CD8-positive, alpha-beta memory T cell (primary cell): Measurements from ENCODE around the gene LILRB1. TPM values are rescaled to one million over a fixed set of nuclear protein-coding genes. Genes with fewer than 3 reads are reported as not detected.
"Not testable (repeated sequence)": the region's sequence is repeated elsewhere in the genome, so short reads cannot be mapped to it uniquely, and the experiment has no call there.

Experiments
- CTCF ChIA-PET: fragments of 350-600 bp; sonication (Branson Sonifier 250); formaldehyde crosslinking; loops from one replicate; lab custom pipeline; 2021; ENCODE audit warnings: antibody characterized with exemption; lab: Charles Lee
- POLR2A ChIA-PET: fragments of 350-600 bp; sonication (Branson Sonifier 250); formaldehyde crosslinking; loops from one replicate; lab custom pipeline; 2021; ENCODE audit warnings: antibody characterized with exemption; lab: Charles Lee
- DNase-seq, 5 donors: peaks; one replicate each; pipeline versions ENCODE4 v3.0.0 to v3.0.0-alpha.2; 2020 to 2022; ENCODE audit warnings: mixed read lengths in 1 of 5
- H3K27ac ChIP-seq: one replicate; pipeline ENCODE4 v1.7.0; 2013; ENCODE audit warnings: low read depth, mild to moderate bottlenecking, low read length, moderate library complexity
- H3K27me3 ChIP-seq: 2 replicates; pipeline ENCODE4 v1.7.0; 2013; ENCODE audit warnings: low read length, mild to moderate bottlenecking; ENCODE audit not compliant: insufficient read depth, poor library complexity, severe bottlenecking
- H3K36me3 ChIP-seq: 2 replicates; pipeline ENCODE4 v1.7.0; 2013; ENCODE audit warnings: mild to moderate bottlenecking, low read length, moderate library complexity; ENCODE audit not compliant: insufficient read depth
- H3K4me1 ChIP-seq: 2 replicates; pipeline ENCODE4 v1.7.0; 2013; ENCODE audit warnings: mild to moderate bottlenecking, low read length, moderate library complexity; ENCODE audit not compliant: insufficient read depth
- H3K4me3 ChIP-seq: 2 replicates; pipeline ENCODE4 v1.7.0; 2013; ENCODE audit warnings: mild to moderate bottlenecking, low read length
- H3K9me3 ChIP-seq: 2 replicates; pipeline ENCODE4 v1.7.0; 2013; ENCODE audit warnings: mild to moderate bottlenecking, low read length
- H3K27ac Mint-ChIP-seq, 8 donors: one replicate each; pipeline ENCODE4 v1.8.0; 2020 to 2021; ENCODE audit warnings: mixed read lengths in 8 of 8, mild to moderate bottlenecking in 6 of 8, inconsistent platforms in 3 of 8, moderate library complexity in 3 of 8
- H3K27me3 Mint-ChIP-seq, 2 donors: one replicate each; pipeline ENCODE4 v1.8.0; 2020 to 2021; ENCODE audit warnings: mixed read lengths in 2 of 2, mild to moderate bottlenecking in 1 of 2, moderate library complexity in 1 of 2
- H3K36me3 Mint-ChIP-seq, 3 donors: one replicate each; pipeline ENCODE4 v1.8.0; 2020 to 2021; ENCODE audit warnings: mixed read lengths in 3 of 3, inconsistent platforms in 1 of 3, mild to moderate bottlenecking in 1 of 3
- H3K4me1 Mint-ChIP-seq, 3 donors: one replicate each; pipeline ENCODE4 v1.8.0; 2020 to 2021; ENCODE audit warnings: mixed read lengths in 3 of 3, inconsistent platforms in 1 of 3, mild to moderate bottlenecking in 1 of 3
- H3K4me3 Mint-ChIP-seq, 7 donors: one replicate each; pipeline ENCODE4 v1.8.0; 2020 to 2021; ENCODE audit warnings: mixed read lengths in 7 of 7, mild to moderate bottlenecking in 6 of 7, moderate library complexity in 4 of 7, inconsistent platforms in 2 of 7
- H3K9me3 Mint-ChIP-seq, 5 donors: one replicate each; pipeline ENCODE4 v1.8.0; 2020 to 2022; ENCODE audit warnings: mixed read lengths in 5 of 5, mild to moderate bottlenecking in 3 of 5, moderate library complexity in 2 of 5, inconsistent platforms in 1 of 5
- polyA plus RNA-seq: library from polyadenylated mRNA; unstranded; fragments of 300-500 nt; fragmentation: Illumina TruSeq; gene quantifications from one replicate; pipeline ENCODE4 v1.2.3, GENCODE V29; 2021
- total RNA-seq, 2 experiments: library from RNA; stranded (reverse); gene quantifications; one replicate each; pipeline ENCODE4 v1.2.3, GENCODE V29; 2021

Gene LILRB1
- total and polyA plus RNA-seq, 3 experiments from 2014 or later: 1.0 to 3.9 (median 1.3) TPM

DNA sequence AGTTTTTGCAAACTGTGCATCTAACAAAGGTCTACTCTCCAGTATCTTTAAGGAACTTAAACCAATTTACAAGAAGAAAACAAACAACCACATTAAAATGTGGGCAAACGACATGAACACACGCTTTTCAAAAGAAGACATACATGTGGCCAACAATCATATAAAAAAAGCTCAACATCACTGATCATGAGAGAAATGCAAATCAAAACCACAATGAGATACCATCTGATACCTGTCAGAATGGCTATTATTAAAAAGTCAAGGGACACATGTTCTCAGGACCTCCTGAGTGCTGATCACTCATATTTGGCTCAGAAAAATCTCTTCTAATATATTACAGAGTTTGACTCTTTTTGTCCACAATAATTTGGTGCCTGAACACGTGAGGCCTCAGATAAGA, 14.2 kb upstream of the LILRB1 start:
- H3K4me3 Mint-ChIP-seq: no peak overlapping the region
- no peaks in the 10 kb centered on the region for H3K36me3 Mint-ChIP-seq
- H3K9me3 ChIP-seq: no peaks in the 10 kb centered on the region
- peaks cover 2 to 4% of the 10 kb centered on the region in 2 donors for H3K27me3 Mint-ChIP-seq
- peak overlapping the region in 3 of 8 donors; percentile 11 to 19 (median 14) for H3K27ac Mint-ChIP-seq
- no peaks in the 10 kb centered on the region for H3K27me3 ChIP-seq
- no peaks in the 10 kb centered on the region for H3K36me3 ChIP-seq
- H3K4me1 Mint-ChIP-seq: peaks cover 0 to 1% (median 0%) of the 10 kb centered on the region in 3 donors
- DNase-seq: no peak
- POLR2A ChIA-PET: no interaction called here
- H3K4me1 ChIP-seq: no peaks in the 10 kb centered on the region
- CTCF ChIA-PET: no interaction called here
- H3K9me3 Mint-ChIP-seq: peaks cover 0 to 5% (median 2%) of the 10 kb centered on the region in 5 donors
- H3K27ac ChIP-seq: no peak overlapping the region
- no peak overlapping the region for H3K4me3 ChIP-seq

DNA sequence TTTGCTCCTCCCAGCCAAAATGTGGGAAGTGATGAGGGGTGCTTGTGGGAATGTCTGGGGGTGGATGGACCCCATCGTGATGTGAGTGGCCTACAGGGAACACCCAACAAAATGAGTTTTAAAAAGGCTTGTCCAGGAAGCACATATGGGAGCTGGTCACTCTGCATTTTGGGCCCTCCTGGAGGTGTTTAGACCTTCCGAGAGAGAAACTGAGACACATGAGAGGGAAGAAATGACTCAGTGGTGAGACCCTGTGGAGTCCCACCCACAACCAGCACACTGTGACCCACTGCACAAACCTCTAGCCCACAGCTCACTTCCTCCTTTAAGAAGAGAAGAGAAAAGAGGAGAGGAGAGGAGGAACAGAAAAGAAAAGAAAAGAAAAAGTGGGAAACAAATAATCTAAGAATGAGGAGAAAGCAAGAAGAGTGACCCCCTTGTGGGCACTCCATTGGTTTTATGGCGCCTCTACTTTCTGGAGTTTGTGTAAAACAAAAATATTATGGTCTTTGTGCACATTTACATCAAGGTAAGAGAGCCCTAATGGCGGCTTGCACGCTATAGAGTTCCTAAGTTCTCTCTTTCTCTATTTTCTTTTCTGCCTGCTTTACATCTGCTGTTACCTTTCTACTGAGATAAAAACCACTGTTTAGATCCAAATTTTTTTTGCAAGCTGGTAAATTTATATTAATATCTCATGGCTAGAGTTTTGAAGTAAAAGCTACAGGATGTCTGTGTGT, 13.3 kb upstream of the LILRB1 start:
- H3K36me3 ChIP-seq: no peaks in the 10 kb centered on the region
- ChIA-PET POLR2A (interaction anchor here (0.7 kb wide), 1 partner anchor 52 kb away, joined by 8 read pairs; no protein-coding TSS in a partner anchor), CTCF (no interaction called here)
- H3K27me3 ChIP-seq: no peaks in the 10 kb centered on the region
- H3K27ac Mint-ChIP-seq: peak overlapping the region in 6 of 8 donors; percentile 25 to 75 (median 57)
- no peak overlapping the region for H3K27ac ChIP-seq
- no peak overlapping the region for H3K4me3 ChIP-seq
- H3K27me3 Mint-ChIP-seq: peaks cover 2 to 5% of the 10 kb centered on the region in 2 donors
- H3K4me1 Mint-ChIP-seq: peaks cover 0 to 1% (median 0%) of the 10 kb centered on the region in 3 donors
- H3K4me3 Mint-ChIP-seq: peak overlapping the region in 5 of 7 donors; percentile 64 to 91 (median 73)
- H3K9me3 Mint-ChIP-seq: peaks cover 0 to 5% (median 2%) of the 10 kb centered on the region in 5 donors
- H3K9me3 ChIP-seq: no peaks in the 10 kb centered on the region
- no peaks in the 10 kb centered on the region for H3K36me3 Mint-ChIP-seq
- no peaks in the 10 kb centered on the region for H3K4me1 ChIP-seq
- no peak for DNase-seq

DNA sequence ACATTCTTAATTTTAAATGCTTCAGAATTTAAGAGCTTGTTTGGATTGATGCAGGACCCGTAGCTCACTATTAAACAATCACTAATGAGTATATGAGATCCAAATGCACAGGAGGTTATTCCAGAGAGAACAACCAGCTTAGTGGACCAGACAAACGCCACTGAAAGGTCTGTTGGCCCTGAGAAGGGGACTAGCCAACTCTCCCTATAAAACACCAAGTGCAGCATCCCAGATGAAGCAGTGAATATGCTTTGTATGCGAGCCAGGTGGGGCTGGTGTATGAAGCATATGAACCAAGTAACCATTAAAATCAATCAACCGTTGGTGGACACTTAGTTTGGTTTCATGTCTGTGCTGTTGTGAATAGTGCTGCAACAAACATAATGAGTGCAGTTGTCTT, 9.8 kb upstream of the LILRB1 start:
- peaks cover 6 to 8% (median 7%) of the 10 kb centered on the region in 3 donors for H3K4me1 Mint-ChIP-seq
- ChIA-PET CTCF (no interaction called here), POLR2A (no interaction called here)
- no peaks in the 10 kb centered on the region for H3K36me3 Mint-ChIP-seq
- no peaks in the 10 kb centered on the region for H3K36me3 ChIP-seq
- H3K27me3 ChIP-seq: no peaks in the 10 kb centered on the region
- no peak overlapping the region for H3K4me3 ChIP-seq
- peaks cover 0 to 3% (median 0%) of the 10 kb centered on the region in 5 donors for H3K9me3 Mint-ChIP-seq
- H3K27ac Mint-ChIP-seq: no peak overlapping the region
- H3K4me3 Mint-ChIP-seq: peak overlapping the region in 1 of 7 donors; percentile 30
- H3K27me3 Mint-ChIP-seq: peaks cover 3 to 10% of the 10 kb centered on the region in 2 donors
- H3K27ac ChIP-seq: no peak overlapping the region
- H3K9me3 ChIP-seq: no peaks in the 10 kb centered on the region
- DNase-seq: no peak
- no peaks in the 10 kb centered on the region for H3K4me1 ChIP-seq

DNA sequence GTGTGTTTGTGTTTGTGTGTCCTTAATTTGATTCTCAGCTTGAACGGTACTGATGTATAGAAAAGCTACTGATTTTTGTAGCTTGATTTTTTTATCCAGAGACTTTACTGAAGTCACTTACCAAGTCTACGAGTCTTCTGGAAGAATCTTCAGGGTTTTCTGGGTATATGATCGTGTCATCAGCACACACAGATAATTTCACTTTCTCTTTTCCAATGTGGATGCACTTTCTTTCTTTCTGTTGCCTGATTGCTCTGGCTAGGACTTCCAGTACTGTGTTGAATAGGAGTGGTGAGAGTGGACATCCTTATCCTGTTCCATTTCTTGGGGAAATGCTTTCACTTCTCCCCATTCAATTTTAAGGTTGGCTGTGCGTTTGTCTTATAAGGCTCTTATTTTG, 7.9 kb upstream of the LILRB1 start:
- DNase-seq: no peak
- H3K4me3 ChIP-seq: no peak overlapping the region
- no peaks in the 10 kb centered on the region for H3K36me3 ChIP-seq
- CTCF ChIA-PET: no interaction called here
- H3K36me3 Mint-ChIP-seq: no peaks in the 10 kb centered on the region
- peaks cover 6 to 20% of the 10 kb centered on the region in 2 donors for H3K27me3 Mint-ChIP-seq
- no peak overlapping the region for H3K27ac ChIP-seq
- peak overlapping the region in 7 of 8 donors; percentile 5 to 78 (median 36) for H3K27ac Mint-ChIP-seq
- no peaks in the 10 kb centered on the region for H3K4me1 ChIP-seq
- H3K4me1 Mint-ChIP-seq: peaks cover 6 to 11% (median 7%) of the 10 kb centered on the region in 3 donors
- H3K4me3 Mint-ChIP-seq: peak overlapping the region in 5 of 7 donors; percentile 12 to 39 (median 16)
- H3K9me3 Mint-ChIP-seq: peaks cover 0 to 10% (median 1%) of the 10 kb centered on the region in 5 donors
- no peaks in the 10 kb centered on the region for H3K9me3 ChIP-seq
- H3K27me3 ChIP-seq: no peaks in the 10 kb centered on the region
- POLR2A ChIA-PET: no interaction called here

DNA sequence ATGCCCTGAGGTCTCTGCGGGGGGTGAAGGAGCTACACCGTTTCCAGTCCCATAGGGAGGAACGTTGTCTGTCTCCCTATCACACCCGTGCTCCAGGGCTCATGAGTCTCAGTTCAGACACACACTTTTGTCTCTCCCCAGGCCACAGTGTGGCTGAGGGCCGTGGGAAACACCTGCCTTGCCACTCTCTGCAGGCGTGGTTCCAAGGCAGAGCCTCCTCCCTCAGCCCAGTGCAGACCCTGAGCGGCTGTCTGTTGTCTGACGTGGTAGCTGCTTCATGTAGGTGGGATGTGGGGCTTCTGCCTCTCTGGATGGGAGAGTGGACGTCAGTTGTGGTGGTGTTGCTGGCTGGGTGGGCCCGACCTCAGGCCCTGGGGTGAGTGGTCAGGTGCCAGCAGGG, 6.0 kb upstream of the LILRB1 start:
- H3K36me3 ChIP-seq, H3K36me3 Mint-ChIP-seq, H3K27ac ChIP-seq, CTCF ChIA-PET, H3K4me1 ChIP-seq, DNase-seq, POLR2A ChIA-PET, H3K9me3 ChIP-seq, H3K27me3 ChIP-seq, H3K4me3 ChIP-seq: not testable (repeated sequence)
- Mint-ChIP-seq H3K4me1 (peaks cover 6 to 13% (median 7%) of the 10 kb centered on the region in 3 donors), H3K9me3 (peaks cover 0 to 11% (median 3%) of the 10 kb centered on the region in 5 donors), H3K27ac (peak overlapping the region in 1 of 8 donors; percentile 68), H3K4me3 (peak overlapping the region in 1 of 7 donors; percentile 36), H3K27me3 (peaks cover 10 to 37% of the 10 kb centered on the region in 2 donors)

DNA sequence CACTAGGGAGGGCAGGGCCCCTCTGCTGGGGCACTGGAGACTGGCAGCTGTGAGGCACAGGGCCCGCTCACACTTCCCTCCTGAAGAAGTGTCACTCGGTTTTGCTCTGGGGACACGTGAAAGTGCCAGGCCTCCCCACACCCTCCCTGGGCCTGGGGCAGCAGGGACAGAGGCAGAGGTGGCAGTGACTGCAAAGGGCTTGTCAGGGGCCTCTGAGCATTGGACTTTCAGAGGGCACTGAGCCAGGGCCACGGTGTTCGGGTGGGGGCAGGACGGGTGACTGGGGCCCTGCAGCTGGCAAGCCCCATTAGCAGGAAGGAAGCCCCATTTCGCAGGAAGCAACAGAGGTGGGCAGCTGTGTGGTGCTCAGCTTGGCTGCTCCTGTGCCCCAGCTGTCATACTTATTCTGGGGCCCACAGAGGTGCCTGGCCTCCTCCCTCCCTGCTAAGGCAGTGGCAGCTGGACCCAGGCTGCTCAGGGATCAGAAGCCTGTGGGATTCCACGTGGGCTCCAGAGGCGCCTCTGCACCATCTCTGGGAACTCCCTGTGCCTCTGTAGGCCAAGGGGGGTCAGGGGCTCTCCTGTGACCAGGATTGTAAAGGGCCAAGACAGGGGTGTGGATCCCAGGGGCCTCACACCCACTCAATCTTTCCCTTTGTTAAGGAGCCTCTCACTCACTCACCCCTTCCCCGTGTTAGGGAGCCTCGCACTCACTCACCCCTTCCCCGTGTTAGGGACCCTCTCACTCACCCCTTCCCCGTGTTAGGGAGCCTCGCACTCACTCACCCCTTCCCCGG, 5.2 kb upstream of the LILRB1 start:
- DNase-seq, H3K27ac ChIP-seq, H3K9me3 ChIP-seq, H3K36me3 Mint-ChIP-seq, POLR2A ChIA-PET, H3K4me1 ChIP-seq, CTCF ChIA-PET, H3K27me3 ChIP-seq, H3K4me3 ChIP-seq, H3K36me3 ChIP-seq: not testable (repeated sequence)
- Mint-ChIP-seq H3K9me3 (peaks cover 0 to 11% (median 3%) of the 10 kb centered on the region in 5 donors), H3K4me3 (peak overlapping the region in 1 of 7 donors; percentile 58), H3K27ac (peak overlapping the region in 1 of 8 donors; percentile 91), H3K27me3 (peaks cover 10 to 45% of the 10 kb centered on the region in 2 donors), H3K4me1 (peaks cover 6 to 13% (median 7%) of the 10 kb centered on the region in 3 donors)

DNA sequence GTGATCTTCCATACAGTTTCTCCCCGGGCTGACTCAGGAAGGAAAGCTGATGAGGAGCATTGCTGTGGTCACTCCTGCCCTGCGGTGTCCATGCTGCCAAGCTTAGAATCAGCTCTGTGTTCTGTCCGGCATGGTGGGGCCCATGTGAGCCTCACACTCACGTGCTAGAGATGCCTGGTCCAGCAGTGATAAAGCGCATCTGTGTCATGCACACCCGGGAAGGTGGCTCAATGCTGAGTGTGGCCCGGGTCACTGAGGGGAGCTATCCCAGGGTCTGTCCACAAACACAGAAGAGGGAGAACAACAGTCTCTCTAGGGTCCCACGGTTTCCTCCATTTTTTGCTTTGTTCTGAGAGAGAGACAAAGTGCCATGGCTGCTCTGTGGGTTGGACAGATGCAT, 3.5 kb upstream of the LILRB1 start:
- H3K27me3 ChIP-seq: no peaks in the 10 kb centered on the region
- H3K27ac ChIP-seq: no peak overlapping the region
- no peak overlapping the region for H3K4me3 Mint-ChIP-seq
- no peak overlapping the region for H3K4me3 ChIP-seq
- ChIA-PET CTCF (no interaction called here), POLR2A (no interaction called here)
- H3K4me1 Mint-ChIP-seq: peaks cover 6 to 17% (median 7%) of the 10 kb centered on the region in 3 donors
- H3K9me3 Mint-ChIP-seq: peaks cover 0 to 11% (median 3%) of the 10 kb centered on the region in 5 donors
- H3K27ac Mint-ChIP-seq: no peak overlapping the region
- no peaks in the 10 kb centered on the region for H3K36me3 ChIP-seq
- no peaks in the 10 kb centered on the region for H3K4me1 ChIP-seq
- H3K9me3 ChIP-seq: no peaks in the 10 kb centered on the region
- no peak for DNase-seq
- no peaks in the 10 kb centered on the region for H3K36me3 Mint-ChIP-seq
- H3K27me3 Mint-ChIP-seq: peaks cover 12 to 52% of the 10 kb centered on the region in 2 donors

DNA sequence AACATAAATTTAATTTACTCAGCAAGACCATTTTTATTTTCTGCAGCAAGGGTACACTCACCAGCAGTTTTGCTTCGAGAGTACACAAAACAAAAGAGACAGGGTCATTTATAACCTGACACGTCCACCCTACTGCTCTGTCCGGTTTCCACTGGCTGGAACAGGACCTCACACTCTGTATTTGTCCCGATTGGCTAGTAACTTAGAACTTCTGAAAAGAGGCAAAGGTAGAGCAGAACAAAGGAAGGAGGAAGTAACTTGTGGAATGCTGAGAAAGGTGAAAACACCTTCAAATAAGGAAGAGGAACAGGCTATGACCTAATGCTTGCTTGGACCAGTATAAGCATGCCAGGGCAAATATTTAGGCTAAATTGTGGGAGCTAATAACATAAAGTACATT, 2.4 kb upstream of the LILRB1 start:
- H3K27me3 ChIP-seq, CTCF ChIA-PET, H3K27ac ChIP-seq, POLR2A ChIA-PET, H3K36me3 Mint-ChIP-seq, H3K36me3 ChIP-seq, H3K4me1 ChIP-seq, H3K4me3 ChIP-seq, H3K4me3 Mint-ChIP-seq, DNase-seq, H3K9me3 ChIP-seq: not testable (repeated sequence)
- Mint-ChIP-seq H3K9me3 (peaks cover 0 to 11% (median 3%) of the 10 kb centered on the region in 5 donors), H3K27ac (peak overlapping the region in 1 of 8 donors; percentile 6), H3K27me3 (peaks cover 15 to 58% of the 10 kb centered on the region in 2 donors), H3K4me1 (peaks cover 5 to 16% (median 6%) of the 10 kb centered on the region in 3 donors)
